ENCODE measurements around the gene RIN3. TPM values are rescaled to one million over a fixed set of nuclear protein-coding genes. Genes with fewer than 3 reads are reported as not detected.

The RIN3 gene
- total and polyA plus RNA-seq, 10 of the 15 experiments (the other 5 are each of a cell fraction or from before 2014, with no cell fraction given): 0.91 to 23.3 (median 6.3) TPM

GRCh38 chr14:92551044-92551841 lies 37.7 kb downstream of the RIN3 start (continued):
- TF ChIP-seq HCFC1 (IDR thresholded peaks at IDR 0.05; ENCODE audit: low read length) (no peak), CEBPZ (IDR thresholded peaks at IDR 0.05; ENCODE audit: low read depth, low read length) (no peak), NFIC (IDR thresholded peaks at IDR 0.05; ENCODE audit: low read depth, low read length) (peak; percentile 80), BMI1 (IDR thresholded peaks at IDR 0.05; ENCODE audit: borderline replicate concordance) (peak; percentile 70), NFYA (IDR thresholded peaks at IDR 0.05; ENCODE audit: borderline replicate concordance, low read depth, low read length) (no peak), SKIL (IDR thresholded peaks at IDR 0.05; ENCODE audit: low read depth, poor library complexity, severe bottlenecking) (peak; percentile 88), SPI1 (IDR thresholded peaks at IDR 0.05; ENCODE audit: borderline replicate concordance, insufficient read depth, low read depth, low read length) (no peak), SP1 (IDR thresholded peaks at IDR 0.05; ENCODE audit: low read depth, low read length) (no peak), YY1 (IDR thresholded peaks at IDR 0.05; ENCODE audit: low read depth, low read length) (no peak), RAD51 (IDR thresholded peaks at IDR 0.05) (no peak), CTCF (IDR thresholded peaks at IDR 0.05 in 2 of 3, conservative IDR thresholded peaks at IDR 0.05 in 1 of 3; ENCODE audit: control insufficient read depth in 2 of 3, extremely low read depth in 1 of 3, insufficient read depth in 1 of 3, low read depth in 3 of 3, low read length in 3 of 3) (peak; percentile 36 to 64 (median 44); a peak in 5 of 6 replicates), FOXK2 (IDR thresholded peaks at IDR 0.05) (no peak), RUNX3 (IDR thresholded peaks at IDR 0.05; ENCODE audit: low read length) (peak; percentile 99), STAT3 (IDR thresholded peaks at IDR 0.05; ENCODE audit: low read depth, low read length) (peak; percentile 84; the same call in 1 of the 2 replicates), MTA2 (IDR thresholded peaks at IDR 0.05; ENCODE audit: low read depth) (peak; percentile 93), NBN (IDR thresholded peaks at IDR 0.05) (peak; percentile 82), RFX5 (IDR thresholded peaks at IDR 0.05; ENCODE audit: low read depth, low read length) (no peak), FOS (IDR thresholded peaks at IDR 0.05; ENCODE audit: borderline replicate concordance, extremely low read depth, insufficient read length) (no peak), SIX5 (IDR thresholded peaks at IDR 0.05; ENCODE audit: low read depth, low read length, severe bottlenecking) (no peak), MYB (IDR thresholded peaks at IDR 0.05; ENCODE audit: borderline replicate concordance, low read depth, low read length) (no peak), BACH1 (IDR thresholded peaks at IDR 0.05; ENCODE audit: borderline replicate concordance) (peak; percentile 59; the same call in 1 of the 2 replicates)
